PFSK-1 (cell line): ENCODE measurements around the gene CLINT1.

Experiments
- FOXP2 ChIP-seq: optimal IDR thresholded peaks from 2 replicates; pipeline ENCODE3; 2011; ENCODE audit warnings: borderline replicate concordance, control low read depth, inconsistent platforms; ENCODE audit not compliant: insufficient read depth; ENCODE audit errors: extremely low read length, extremely low read depth
- POLR2AphosphoS5 ChIP-seq: IDR thresholded peaks from 2 replicates; pipeline ENCODE4 v1.6.1; 2012; ENCODE audit warnings: low read depth, mild to moderate bottlenecking, control low read depth, low read length, moderate library complexity
- REST ChIP-seq, 2 experiments: IDR thresholded peaks; 2 replicates each; pipeline versions ENCODE4 v1.6.1 to v1.8.0; 2011 to 2012; ENCODE audit warnings: low read depth in 2 of 2, low read length in 2 of 2, control low read depth in 1 of 2, inconsistent platforms in 1 of 2, mild to moderate bottlenecking in 1 of 2, moderate library complexity in 1 of 2; ENCODE audit not compliant: insufficient read depth in 1 of 2
- SIN3A ChIP-seq: IDR thresholded peaks from 2 replicates; pipeline ENCODE4 v1.6.1; 2012; ENCODE audit warnings: mild to moderate bottlenecking, low read length, moderate library complexity, borderline replicate concordance; ENCODE audit not compliant: insufficient read depth
- TAF1 ChIP-seq: IDR thresholded peaks from 2 replicates; pipeline ENCODE4 v1.6.1; 2012; ENCODE audit warnings: low read length, control low read depth, borderline replicate concordance; ENCODE audit not compliant: insufficient read depth

GRCh38 chr5:157740229-157740610 is 118.7 kb downstream of the CLINT1 start:
- TF ChIP-seq SIN3A = no peak
- no peak for TF ChIP-seq REST (IDR thresholded peaks at IDR 0.05; ENCODE audit: insufficient read depth in 1 of 2, low read depth in 2 of 2, low read length in 2 of 2)
- no peak for TF ChIP-seq POLR2AphosphoS5
- no peak for TF ChIP-seq TAF1
- no peak for TF ChIP-seq FOXP2
